Measurements from ENCODE around the gene INF2.
"Not testable (repeated sequence)": the region's sequence is repeated elsewhere in the genome, so short reads cannot be mapped to it uniquely, and the experiment has no call there.

The INF2 gene

GRCh38 chr14:104662472-104662871 lies 26.9 kb upstream of the INF2 start:
- no CpG with 5 or more reads among the region's 18 CpGs for WGBS (ENCODE audit: extremely low coverage, insufficient coverage, low lambda C conversion rate)

GRCh38 chr14:104664107-104664506 lies 25.3 kb upstream of the INF2 start:
- H3K27me3 ChIP-seq (ENCODE audit: insufficient read depth, low read length, poor library complexity): no peaks in the 10 kb centered on the region
- no peak overlapping the region for H3K23ac ChIP-seq (ENCODE audit: low read length)
- no peak overlapping the region for H4K5ac ChIP-seq (ENCODE audit: low read length)
- no peak overlapping the region for H3K4me2 ChIP-seq (ENCODE audit: low read length)
- H3K9ac ChIP-seq (ENCODE audit: low read length): no peak overlapping the region
- H4K8ac ChIP-seq (ENCODE audit: low read depth, low read length): no peak overlapping the region
- no peak for DNase-seq
- no peak overlapping the region for H3K18ac ChIP-seq (ENCODE audit: low read length)
- H3K4me3 ChIP-seq (ENCODE audit: low read length): no peak overlapping the region
- H3K27ac ChIP-seq (ENCODE audit: low read depth, low read length): no peak overlapping the region
- H3K36me3 ChIP-seq (ENCODE audit: control insufficient read depth, insufficient read depth, low read length): no peaks in the 10 kb centered on the region
- no peak overlapping the region for H2BK15ac ChIP-seq (replicated peaks; ENCODE audit: low read depth)
- no peak overlapping the region for H3K4ac ChIP-seq (ENCODE audit: low read depth, low read length)
- no peaks in the 10 kb centered on the region for H3K79me1 ChIP-seq (ENCODE audit: low read length)
- no peak overlapping the region for H2BK120ac ChIP-seq (ENCODE audit: low read depth, low read length)
- no peak overlapping the region for H2AK5ac ChIP-seq (ENCODE audit: low read length)
- no peaks in the 10 kb centered on the region for H3K79me2 ChIP-seq (ENCODE audit: control insufficient read depth, insufficient read depth, low read length)
- WGBS (ENCODE audit: extremely low coverage, insufficient coverage, low lambda C conversion rate): no CpG with 5 or more reads among the region's 7 CpGs
- H2BK5ac ChIP-seq (ENCODE audit: low read length): no peak overlapping the region
- H3K56ac ChIP-seq (ENCODE audit: low read length): no peak overlapping the region
- peaks cover 8% of the 10 kb centered on the region for H3K4me1 ChIP-seq (ENCODE audit: control insufficient read depth, low read depth, low read length)

More at GRCh38 chr14:104662472-104662871, 26.9 kb upstream of the INF2 start:
- not testable (repeated sequence) for H3K27ac ChIP-seq (ENCODE audit: low read depth, low read length); H3K23ac ChIP-seq (ENCODE audit: low read length); H2AK5ac ChIP-seq (ENCODE audit: low read length); H3K9ac ChIP-seq (ENCODE audit: low read length); H4K8ac ChIP-seq (ENCODE audit: low read depth, low read length); H3K56ac ChIP-seq (ENCODE audit: low read length); H3K79me2 ChIP-seq (ENCODE audit: control insufficient read depth, insufficient read depth, low read length); H2BK5ac ChIP-seq (ENCODE audit: low read length); H3K79me1 ChIP-seq (ENCODE audit: low read length); H3K4me2 ChIP-seq (ENCODE audit: low read length); H3K36me3 ChIP-seq (ENCODE audit: control insufficient read depth, insufficient read depth, low read length); H2BK15ac ChIP-seq (replicated peaks; ENCODE audit: low read depth); H3K18ac ChIP-seq (ENCODE audit: low read length); H3K27me3 ChIP-seq (ENCODE audit: insufficient read depth, low read length, poor library complexity); H2BK120ac ChIP-seq (ENCODE audit: low read depth, low read length); H4K5ac ChIP-seq (ENCODE audit: low read length); H3K4me3 ChIP-seq (ENCODE audit: low read length); H3K4ac ChIP-seq (ENCODE audit: low read depth, low read length); H3K4me1 ChIP-seq (ENCODE audit: control insufficient read depth, low read depth, low read length); DNase-seq

- H3K9ac ChIP-seq (ENCODE audit: low read length): no peak overlapping the region
- H3K18ac ChIP-seq (ENCODE audit: low read length): no peak overlapping the region
- no peak overlapping the region for H2BK15ac ChIP-seq (replicated peaks; ENCODE audit: low read depth)
- no peaks in the 10 kb centered on the region for H3K79me1 ChIP-seq (ENCODE audit: low read length)
- H3K36me3 ChIP-seq (ENCODE audit: control insufficient read depth, insufficient read depth, low read length): no peaks in the 10 kb centered on the region
- no peak overlapping the region for H4K5ac ChIP-seq (ENCODE audit: low read length)
- no peak for DNase-seq
- H3K56ac ChIP-seq (ENCODE audit: low read length): no peak overlapping the region
- no peak overlapping the region for H4K8ac ChIP-seq (ENCODE audit: low read depth, low read length)
- no peak overlapping the region for H3K23ac ChIP-seq (ENCODE audit: low read length)
- no peak overlapping the region for H3K4me2 ChIP-seq (ENCODE audit: low read length)
- no peak overlapping the region for H2AK5ac ChIP-seq (ENCODE audit: low read length)
- no peak overlapping the region for H3K27ac ChIP-seq (ENCODE audit: low read depth, low read length)
- no peak overlapping the region for H2BK5ac ChIP-seq (ENCODE audit: low read length)
- no peaks in the 10 kb centered on the region for H3K79me2 ChIP-seq (ENCODE audit: control insufficient read depth, insufficient read depth, low read length)
- H3K4ac ChIP-seq (ENCODE audit: low read depth, low read length): no peak overlapping the region
- H2BK120ac ChIP-seq (ENCODE audit: low read depth, low read length): no peak overlapping the region
- no CpG with 5 or more reads among the region's 10 CpGs for WGBS (ENCODE audit: extremely low coverage, insufficient coverage, low lambda C conversion rate)
- no peak overlapping the region for H3K4me3 ChIP-seq (ENCODE audit: low read length)
- H3K4me1 ChIP-seq (ENCODE audit: control insufficient read depth, low read depth, low read length): peaks cover 8% of the 10 kb centered on the region
- H3K27me3 ChIP-seq (ENCODE audit: insufficient read depth, low read length, poor library complexity): no peaks in the 10 kb centered on the region
These were observed 24.8 kb upstream of the INF2 start for GRCh38 chr14:104664588-104664987.

GRCh38 chr14:104665114-104665656 lies 24.2 kb upstream of the INF2 start:
- H3K9ac ChIP-seq (ENCODE audit: low read length): no peak overlapping the region

GRCh38 chr14:104665657-104666522 lies 23.5 kb upstream of the INF2 start:
- Histone ChIP-seq H2BK15ac (replicated peaks; ENCODE audit: low read depth) (no peak overlapping the region), H2BK5ac (ENCODE audit: low read length) (peak overlapping the region; percentile 41), H3K36me3 (ENCODE audit: control insufficient read depth, insufficient read depth, low read length) (no peaks in the 10 kb centered on the region), H3K4me2 (ENCODE audit: low read length) (no peak overlapping the region), H4K8ac (ENCODE audit: low read depth, low read length) (peak overlapping the region; percentile 59), H3K9ac (ENCODE audit: low read length) (peak overlapping the region; percentile 45), H3K27ac (ENCODE audit: low read depth, low read length) (peak overlapping the region; percentile 71), H3K79me2 (ENCODE audit: control insufficient read depth, insufficient read depth, low read length) (no peaks in the 10 kb centered on the region), H2AK5ac (ENCODE audit: low read length) (no peak overlapping the region), H3K56ac (ENCODE audit: low read length) (peak overlapping the region; percentile 80), H3K23ac (ENCODE audit: low read length) (no peak overlapping the region), H3K4ac (ENCODE audit: low read depth, low read length) (peak overlapping the region; percentile 21), H3K79me1 (ENCODE audit: low read length) (no peaks in the 10 kb centered on the region), H3K4me1 (ENCODE audit: control insufficient read depth, low read depth, low read length) (peaks cover 8% of the 10 kb centered on the region), H3K27me3 (ENCODE audit: insufficient read depth, low read length, poor library complexity) (no peaks in the 10 kb centered on the region), H2BK120ac (ENCODE audit: low read depth, low read length) (no peak overlapping the region), H3K18ac (ENCODE audit: low read length) (peak overlapping the region; percentile 24), H3K4me3 (ENCODE audit: low read length) (no peak overlapping the region), H4K5ac (ENCODE audit: low read length) (no peak overlapping the region)
- peak; percentile 85 for DNase-seq
- no CpG with 5 or more reads among the region's 27 CpGs for WGBS (ENCODE audit: extremely low coverage, insufficient coverage, low lambda C conversion rate)

More at GRCh38 chr14:104665114-104665656, 24.2 kb upstream of the INF2 start:
- Histone ChIP-seq H3K4ac (ENCODE audit: low read depth, low read length) (no peak overlapping the region), H3K36me3 (ENCODE audit: control insufficient read depth, insufficient read depth, low read length) (no peaks in the 10 kb centered on the region), H3K27me3 (ENCODE audit: insufficient read depth, low read length, poor library complexity) (no peaks in the 10 kb centered on the region), H3K4me3 (ENCODE audit: low read length) (no peak overlapping the region), H3K27ac (ENCODE audit: low read depth, low read length) (peak overlapping the region; percentile 71), H3K56ac (ENCODE audit: low read length) (peak overlapping the region; percentile 80), H3K4me1 (ENCODE audit: control insufficient read depth, low read depth, low read length) (peaks cover 8% of the 10 kb centered on the region), H4K8ac (ENCODE audit: low read depth, low read length) (no peak overlapping the region), H3K79me2 (ENCODE audit: control insufficient read depth, insufficient read depth, low read length) (no peaks in the 10 kb centered on the region), H2BK5ac (ENCODE audit: low read length) (peak overlapping the region; percentile 2), H3K4me2 (ENCODE audit: low read length) (no peak overlapping the region), H2BK120ac (ENCODE audit: low read depth, low read length) (no peak overlapping the region), H2BK15ac (replicated peaks; ENCODE audit: low read depth) (no peak overlapping the region), H3K18ac (ENCODE audit: low read length) (no peak overlapping the region), H4K5ac (ENCODE audit: low read length) (no peak overlapping the region), H3K79me1 (ENCODE audit: low read length) (no peaks in the 10 kb centered on the region), H3K23ac (ENCODE audit: low read length) (no peak overlapping the region), H2AK5ac (ENCODE audit: low read length) (peak overlapping the region; percentile 79)
- no peak for DNase-seq
- WGBS (ENCODE audit: extremely low coverage, insufficient coverage, low lambda C conversion rate): no CpG with 5 or more reads among the region's 2 CpGs

Measured in mesendoderm (in vitro differentiated cells).